Heart left ventricle (tissue), 13 donors: Measurements from ENCODE around the gene HAGHL.

Experiments used
- POLR2A ChIP-seq, 2 donors: fragments of 450-650 bp; IDR thresholded peaks; one replicate each; pipeline ENCODE4 v1.6.1; 2017; ENCODE audit warnings: antibody characterized with exemption in 2 of 2, mild to moderate bottlenecking in 2 of 2, moderate library complexity in 2 of 2
- TF ChIP-seq, protein P1 (sequence below), 12 donors: fragments of 200-600 bp; sonication (generic) in 4 of 12; IDR thresholded peaks; one replicate each; pipeline versions ENCODE4 v1.5.0 to v1.8.0; 2018 to 2022; ENCODE audit warnings: antibody characterized with exemption in 12 of 12, mild to moderate bottlenecking in 5 of 12
- donor health status: ischemic (EF 13 %, LVEDD 7.1; RV severe dilation, severe dysfunction).
- donor health status: DM: no; HTN: yes; CAD: no.
- donor health status: DM: no; HTN: no; CAD: no.
- donor health status: ischemic (EF 25% LVEDD 6.9; RV normal size, moderate dysfunction).
- donor health status: ischemic (EF 25% LVEDD 5.7; RV mildly dilated, moderate dysfunction).
- donor health status: ischemic (EF 35%, LVEDD 5.7; RV mildly dilated, moderate dysfunction).
- donor health status: nonischemic (EF 11% LVEDD 7.7; RV severe dilation, severe dysfunction).
- donor health status: DM: yes; HTN: yes; CAD: no.
- donor health status: PGD.
- donor health status: ischemic (EF 29% LVEDD 5.4; RV normal size, mild dysfunction).
- donor health status: nonischemic (EF 23%, LVEDD 6.1; RV moderate dilation, normal function).

- TF ChIP-seq, protein P1, sequence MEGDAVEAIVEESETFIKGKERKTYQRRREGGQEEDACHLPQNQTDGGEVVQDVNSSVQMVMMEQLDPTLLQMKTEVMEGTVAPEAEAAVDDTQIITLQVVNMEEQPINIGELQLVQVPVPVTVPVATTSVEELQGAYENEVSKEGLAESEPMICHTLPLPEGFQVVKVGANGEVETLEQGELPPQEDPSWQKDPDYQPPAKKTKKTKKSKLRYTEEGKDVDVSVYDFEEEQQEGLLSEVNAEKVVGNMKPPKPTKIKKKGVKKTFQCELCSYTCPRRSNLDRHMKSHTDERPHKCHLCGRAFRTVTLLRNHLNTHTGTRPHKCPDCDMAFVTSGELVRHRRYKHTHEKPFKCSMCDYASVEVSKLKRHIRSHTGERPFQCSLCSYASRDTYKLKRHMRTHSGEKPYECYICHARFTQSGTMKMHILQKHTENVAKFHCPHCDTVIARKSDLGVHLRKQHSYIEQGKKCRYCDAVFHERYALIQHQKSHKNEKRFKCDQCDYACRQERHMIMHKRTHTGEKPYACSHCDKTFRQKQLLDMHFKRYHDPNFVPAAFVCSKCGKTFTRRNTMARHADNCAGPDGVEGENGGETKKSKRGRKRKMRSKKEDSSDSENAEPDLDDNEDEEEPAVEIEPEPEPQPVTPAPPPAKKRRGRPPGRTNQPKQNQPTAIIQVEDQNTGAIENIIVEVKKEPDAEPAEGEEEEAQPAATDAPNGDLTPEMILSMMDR (IDR thresholded peaks at IDR 0.05): no peak
- no peak for TF ChIP-seq POLR2A (IDR thresholded peaks at IDR 0.05)
These were observed 5.4 kb downstream of the HAGHL start for GRCh38 chr16:732332-732731.
